OCI-LY7 (cell line): ENCODE measurements around the gene EYS. TPM values are rescaled to one million over a fixed set of nuclear protein-coding genes. Genes with fewer than 3 reads are reported as not detected.

Source experiments
- BruUV-seq: library from RNA; stranded (reverse); fragments of 400-500 nt; replicated peaks from 2 replicates; lab custom pipeline; 2021; lab: Mats Ljungman, UMichigan
- CTCF ChIA-PET: fragments of 300-600 bp; sonication (Branson Sonifier 250); formaldehyde crosslinking; loops from one replicate; lab custom pipeline; 2022; ENCODE audit warnings: antibody characterized with exemption; ENCODE audit not compliant: unreplicated experiment; lab: Charles Lee
- POLR2A ChIA-PET: fragments of 300-600 bp; sonication (Branson Sonifier 250); formaldehyde crosslinking; loops from one replicate; lab custom pipeline; 2022; ENCODE audit warnings: antibody characterized with exemption; lab: Charles Lee
- DNase-seq: peaks from one replicate; pipeline ENCODE4 v3.0.0-alpha.2; 2015; ENCODE audit warnings: low spot score
- H2AFZ ChIP-seq: fragments of 200-600 bp; sonication (generic), shearing (Covaris generic); 2 replicates; pipeline ENCODE4 v1.6.1; 2014; ENCODE audit warnings: mild to moderate bottlenecking, antibody characterized with exemption, low read length, moderate library complexity
- H3K27ac ChIP-seq: fragments of 200-600 bp; sonication (generic); 2 replicates; pipeline ENCODE4 v1.5.1; 2014; ENCODE audit warnings: mixed run types, low read depth, mild to moderate bottlenecking, moderate library complexity, low read length, inconsistent platforms; ENCODE audit not compliant: poor library complexity, severe bottlenecking
- H3K36me3 ChIP-seq: fragments of 200-600 bp; sonication (generic); 2 replicates; pipeline ENCODE4 v1.6.1; 2014; ENCODE audit warnings: mild to moderate bottlenecking, antibody characterized with exemption, low read length, moderate library complexity, mixed read lengths; ENCODE audit not compliant: insufficient read depth
- H3K4me1 ChIP-seq: fragments of 200-600 bp; sonication (generic); 2 replicates; pipeline ENCODE4 v1.5.1; 2014; ENCODE audit warnings: mild to moderate bottlenecking, low read length; ENCODE audit not compliant: insufficient read depth, poor library complexity, severe bottlenecking
- H3K4me2 ChIP-seq: fragments of 200-600 bp; sonication (generic); 2 replicates; pipeline ENCODE4 v1.6.1; 2014; ENCODE audit warnings: mild to moderate bottlenecking, low read length
- H3K4me3 ChIP-seq: fragments of 200-600 bp; sonication (generic); 2 replicates; pipeline ENCODE4 v1.5.1; 2014; ENCODE audit warnings: mild to moderate bottlenecking, low read depth, low read length; ENCODE audit not compliant: poor library complexity, severe bottlenecking
- H3K79me2 ChIP-seq: fragments of 200-600 bp; sonication (generic); 2 replicates; pipeline ENCODE4 v1.6.1; 2016; ENCODE audit warnings: low read depth, mild to moderate bottlenecking, low read length, moderate library complexity, mixed read lengths; ENCODE audit not compliant: insufficient read depth
- H3K9me2 ChIP-seq: fragments of 200-600 bp; sonication (generic); 2 replicates; pipeline ENCODE4 v1.6.1; 2016; ENCODE audit warnings: mild to moderate bottlenecking, low read length, mixed read lengths; ENCODE audit not compliant: insufficient read depth
- H3K9me3 ChIP-seq: fragments of 200-600 bp; sonication (generic); 2 replicates; pipeline ENCODE4 v1.6.1; 2014; ENCODE audit warnings: mild to moderate bottlenecking, mixed run types, low read length, mixed read lengths
- H4K20me1 ChIP-seq: fragments of 200-600 bp; sonication (generic); 2 replicates; pipeline ENCODE4 v1.6.1; 2014; ENCODE audit warnings: mild to moderate bottlenecking, antibody characterized with exemption, low read length, moderate library complexity, mixed read lengths; ENCODE audit not compliant: insufficient read depth
- CTCF ChIP-seq: fragments of 200-600 bp; sonication (generic); conservative IDR thresholded peaks from 2 replicates; pipeline ENCODE4 v1.5.1; 2014; ENCODE audit warnings: mild to moderate bottlenecking, antibody characterized with exemption, low read length, moderate library complexity, mixed read lengths
- EZH2phosphoT487 ChIP-seq: fragments of 200-600 bp; sonication (generic); IDR thresholded peaks from 2 replicates; pipeline ENCODE4 v1.6.1; 2018; ENCODE audit warnings: low read depth, borderline replicate concordance, mild to moderate bottlenecking, mixed run types, antibody characterized with exemption, low read length, moderate library complexity, mixed read lengths
- intact Hi-C: fragments of 100-400 bp; cut with micrococcal nuclease; formaldehyde crosslinking; loops from one replicate; pipeline ENCODE4 v1.10.0; 2022; ENCODE audit not compliant: unreplicated experiment
- total RNA-seq, 2 experiments: library from RNA; depleted of rRNA in 1 of 2; stranded (reverse); fragments of >200 nt in 1 of 2; shearing (Covaris generic) in 1 of 2; gene quantifications; 2 replicates each; pipeline ENCODE4 v1.2.3, GENCODE V29; 2014 to 2022

Gene EYS
- total RNA-seq, 2 experiments from 2014 or later: not detected

GRCh38 chr6:64489763-64490162 is 1217.3 kb downstream of the EYS start:
- no peaks in the 10 kb centered on the region for H4K20me1 ChIP-seq
- H3K4me2 ChIP-seq: no peak overlapping the region
- TF ChIP-seq EZH2phosphoT487 (no peak), CTCF (no peak)
- H2AFZ ChIP-seq: no peak overlapping the region
- no peaks in the 10 kb centered on the region for H3K9me2 ChIP-seq
- CTCF ChIA-PET: no interaction called here
- no peak for DNase-seq
- H3K79me2 ChIP-seq: no peaks in the 10 kb centered on the region
- POLR2A ChIA-PET: no interaction called here
- H3K27ac ChIP-seq: no peak overlapping the region
- H3K36me3 ChIP-seq: no peaks in the 10 kb centered on the region
- H3K4me1 ChIP-seq: no peaks in the 10 kb centered on the region
- intact Hi-C loops: no loop called here
- H3K4me3 ChIP-seq: no peak overlapping the region
- no peaks in the 10 kb centered on the region for H3K9me3 ChIP-seq
- no TSS peak for BruUV-seq

- H3K9me2 ChIP-seq: no peaks in the 10 kb centered on the region
- H2AFZ ChIP-seq: no peak overlapping the region
- no TSS peak for BruUV-seq
- H3K4me3 ChIP-seq: no peak overlapping the region
- no peaks in the 10 kb centered on the region for H4K20me1 ChIP-seq
- no peaks in the 10 kb centered on the region for H3K36me3 ChIP-seq
- no peaks in the 10 kb centered on the region for H3K4me1 ChIP-seq
- H3K4me2 ChIP-seq: no peak overlapping the region
- ChIA-PET CTCF (no interaction called here), POLR2A (interaction anchor here (0.8 kb wide), 1 partner anchor 61 kb away, joined by 6 read pairs; no protein-coding TSS in a partner anchor)
- TF ChIP-seq CTCF (no peak), EZH2phosphoT487 (no peak)
- intact Hi-C loops: no loop called here
- no peak overlapping the region for H3K27ac ChIP-seq
- DNase-seq: no peak
- no peaks in the 10 kb centered on the region for H3K9me3 ChIP-seq
- no peaks in the 10 kb centered on the region for H3K79me2 ChIP-seq
Measured at GRCh38 chr6:64486578-64487351, 1220.3 kb downstream of the EYS start.

- DNase-seq: no peak
- Histone ChIP-seq H3K4me3 (no peak overlapping the region), H3K36me3 (no peaks in the 10 kb centered on the region), H3K4me2 (no peak overlapping the region), H3K9me3 (no peaks in the 10 kb centered on the region), H2AFZ (no peak overlapping the region), H3K9me2 (no peaks in the 10 kb centered on the region), H3K4me1 (no peaks in the 10 kb centered on the region), H4K20me1 (no peaks in the 10 kb centered on the region), H3K27ac (no peak overlapping the region), H3K79me2 (no peaks in the 10 kb centered on the region)
- CTCF ChIA-PET: no interaction called here
- intact Hi-C loops: no loop called here
- POLR2A ChIA-PET: no interaction called here
- no peak for TF ChIP-seq EZH2phosphoT487
- no peak for TF ChIP-seq CTCF
- no TSS peak for BruUV-seq
Measured at GRCh38 chr6:64483956-64484499, 1223.0 kb downstream of the EYS start.
